ENCODE data around the gene RBM45.
"Not testable (repeated sequence)": the region's sequence is repeated elsewhere in the genome, so short reads cannot be mapped to it uniquely, and the experiment has no call there.

RBM45 gene

DNA sequence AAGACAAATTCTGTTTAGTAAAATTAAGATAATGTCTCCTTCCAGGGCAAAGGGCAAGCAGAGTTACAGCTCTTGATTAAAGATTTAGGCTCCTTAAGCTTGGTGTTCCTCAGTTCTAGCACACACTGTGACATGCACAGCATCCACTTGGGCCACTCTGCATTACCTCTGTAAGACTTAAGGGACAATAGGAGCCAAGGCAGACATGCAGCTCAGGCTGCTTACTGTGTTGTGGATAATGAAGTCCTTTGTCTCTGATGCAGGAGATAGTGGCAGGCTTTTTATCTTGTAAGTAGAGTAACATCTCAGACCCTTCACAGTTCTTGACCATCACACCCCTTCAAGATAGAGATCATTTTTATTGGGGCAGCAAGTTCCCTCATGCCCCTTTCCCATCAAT lies 31.2 kb downstream of the RBM45 start:
- Histone ChIP-seq H3K23ac (ENCODE audit: low read length) (no peak overlapping the region), H3K79me1 (ENCODE audit: low read length) (no peaks in the 10 kb centered on the region), H3K36me3 (ENCODE audit: control insufficient read depth, insufficient read depth, low read length) (no peaks in the 10 kb centered on the region), H2BK120ac (ENCODE audit: low read depth, low read length) (no peak overlapping the region), H2BK15ac (replicated peaks; ENCODE audit: low read depth) (no peak overlapping the region), H4K5ac (ENCODE audit: low read length) (no peak overlapping the region), H3K4me2 (ENCODE audit: low read length) (no peak overlapping the region), H3K56ac (ENCODE audit: low read length) (no peak overlapping the region), H3K27me3 (ENCODE audit: insufficient read depth, low read length, poor library complexity) (no peaks in the 10 kb centered on the region), H3K18ac (ENCODE audit: low read length) (no peak overlapping the region), H4K8ac (ENCODE audit: low read depth, low read length) (no peak overlapping the region), H3K4ac (ENCODE audit: low read depth, low read length) (no peak overlapping the region), H3K9ac (ENCODE audit: low read length) (no peak overlapping the region), H3K27ac (ENCODE audit: low read depth, low read length) (no peak overlapping the region), H3K4me3 (ENCODE audit: low read length) (no peak overlapping the region), H3K4me1 (ENCODE audit: control insufficient read depth, low read depth, low read length) (no peaks in the 10 kb centered on the region), H3K79me2 (ENCODE audit: control insufficient read depth, insufficient read depth, low read length) (no peaks in the 10 kb centered on the region), H2BK5ac (ENCODE audit: low read length) (no peak overlapping the region), H2AK5ac (ENCODE audit: low read length) (no peak overlapping the region)
- peak; percentile 54 for DNase-seq

DNA sequence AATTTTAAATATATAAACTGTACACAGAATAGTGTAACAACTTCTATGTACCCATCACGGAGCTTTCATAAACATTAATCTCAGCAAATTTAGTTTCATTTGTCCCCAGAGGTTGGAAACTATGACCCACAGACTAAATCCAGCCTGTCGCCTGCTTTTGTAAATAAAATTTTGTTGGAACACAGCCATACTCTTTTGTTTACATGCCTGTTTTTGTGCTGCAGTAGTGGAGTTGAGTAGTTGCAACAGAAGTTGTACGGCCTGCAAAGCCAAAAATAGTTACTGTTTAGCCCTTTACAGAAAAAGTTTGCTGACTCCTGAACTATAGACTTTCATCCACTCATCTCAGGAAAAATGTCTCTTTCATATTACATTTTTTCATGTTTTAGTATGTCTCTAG lies 39.8 kb downstream of the RBM45 start:
- Histone ChIP-seq H3K56ac (ENCODE audit: low read length) (no peak overlapping the region), H4K8ac (ENCODE audit: low read depth, low read length) (no peak overlapping the region), H2AK5ac (ENCODE audit: low read length) (no peak overlapping the region), H3K4me3 (ENCODE audit: low read length) (no peak overlapping the region), H3K23ac (ENCODE audit: low read length) (no peak overlapping the region), H3K27ac (ENCODE audit: low read depth, low read length) (no peak overlapping the region), H4K5ac (ENCODE audit: low read length) (no peak overlapping the region), H2BK5ac (ENCODE audit: low read length) (no peak overlapping the region), H3K9ac (ENCODE audit: low read length) (no peak overlapping the region), H3K36me3 (ENCODE audit: control insufficient read depth, insufficient read depth, low read length) (no peaks in the 10 kb centered on the region), H3K79me1 (ENCODE audit: low read length) (no peaks in the 10 kb centered on the region), H3K79me2 (ENCODE audit: control insufficient read depth, insufficient read depth, low read length) (no peaks in the 10 kb centered on the region), H3K27me3 (ENCODE audit: insufficient read depth, low read length, poor library complexity) (no peaks in the 10 kb centered on the region), H2BK15ac (replicated peaks; ENCODE audit: low read depth) (no peak overlapping the region), H3K4me2 (ENCODE audit: low read length) (no peak overlapping the region), H3K4ac (ENCODE audit: low read depth, low read length) (no peak overlapping the region), H3K18ac (ENCODE audit: low read length) (no peak overlapping the region), H2BK120ac (ENCODE audit: low read depth, low read length) (no peak overlapping the region), H3K4me1 (ENCODE audit: control insufficient read depth, low read depth, low read length) (no peaks in the 10 kb centered on the region)
- no peak for DNase-seq
- WGBS (ENCODE audit: extremely low coverage, insufficient coverage, low lambda C conversion rate): no CpG with 5 or more reads among the region's 3 CpGs

DNA sequence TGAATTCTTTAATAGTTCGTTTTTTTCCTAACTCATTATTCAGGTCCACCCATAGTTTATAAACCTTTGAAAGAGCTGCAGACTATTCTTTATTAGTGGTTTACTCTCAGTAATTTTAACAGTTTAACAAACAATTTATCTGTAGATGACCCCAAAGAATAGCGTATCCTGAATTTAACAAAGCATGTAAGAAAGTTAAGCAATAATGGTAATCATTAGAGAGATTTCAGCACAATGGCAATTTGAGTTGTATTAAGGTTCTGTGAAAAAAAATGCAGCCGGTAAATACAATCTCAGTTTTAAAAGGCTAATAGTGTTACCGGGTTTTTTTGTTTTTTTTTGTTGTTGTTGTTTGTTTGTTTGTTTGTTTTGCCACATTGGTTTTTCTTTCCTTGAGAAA lies 40.3 kb downstream of the RBM45 start:
- no peaks in the 10 kb centered on the region for H3K4me1 ChIP-seq (ENCODE audit: control insufficient read depth, low read depth, low read length)
- no peak overlapping the region for H4K8ac ChIP-seq (ENCODE audit: low read depth, low read length)
- H2BK15ac ChIP-seq (replicated peaks; ENCODE audit: low read depth): no peak overlapping the region
- H3K27ac ChIP-seq (ENCODE audit: low read depth, low read length): no peak overlapping the region
- H3K79me2 ChIP-seq (ENCODE audit: control insufficient read depth, insufficient read depth, low read length): no peaks in the 10 kb centered on the region
- H3K4ac ChIP-seq (ENCODE audit: low read depth, low read length): no peak overlapping the region
- DNase-seq: no peak
- no peak overlapping the region for H3K9ac ChIP-seq (ENCODE audit: low read length)
- H3K27me3 ChIP-seq (ENCODE audit: insufficient read depth, low read length, poor library complexity): no peaks in the 10 kb centered on the region
- no peak overlapping the region for H3K4me3 ChIP-seq (ENCODE audit: low read length)
- H3K4me2 ChIP-seq (ENCODE audit: low read length): no peak overlapping the region
- no peak overlapping the region for H3K18ac ChIP-seq (ENCODE audit: low read length)
- WGBS (ENCODE audit: extremely low coverage, insufficient coverage, low lambda C conversion rate): no CpG with 5 or more reads among the region's 4 CpGs
- no peak overlapping the region for H3K56ac ChIP-seq (ENCODE audit: low read length)
- H2BK5ac ChIP-seq (ENCODE audit: low read length): no peak overlapping the region
- no peak overlapping the region for H2BK120ac ChIP-seq (ENCODE audit: low read depth, low read length)
- H3K23ac ChIP-seq (ENCODE audit: low read length): no peak overlapping the region
- H3K79me1 ChIP-seq (ENCODE audit: low read length): no peaks in the 10 kb centered on the region
- no peak overlapping the region for H4K5ac ChIP-seq (ENCODE audit: low read length)
- no peak overlapping the region for H2AK5ac ChIP-seq (ENCODE audit: low read length)
- H3K36me3 ChIP-seq (ENCODE audit: control insufficient read depth, insufficient read depth, low read length): no peaks in the 10 kb centered on the region

DNA sequence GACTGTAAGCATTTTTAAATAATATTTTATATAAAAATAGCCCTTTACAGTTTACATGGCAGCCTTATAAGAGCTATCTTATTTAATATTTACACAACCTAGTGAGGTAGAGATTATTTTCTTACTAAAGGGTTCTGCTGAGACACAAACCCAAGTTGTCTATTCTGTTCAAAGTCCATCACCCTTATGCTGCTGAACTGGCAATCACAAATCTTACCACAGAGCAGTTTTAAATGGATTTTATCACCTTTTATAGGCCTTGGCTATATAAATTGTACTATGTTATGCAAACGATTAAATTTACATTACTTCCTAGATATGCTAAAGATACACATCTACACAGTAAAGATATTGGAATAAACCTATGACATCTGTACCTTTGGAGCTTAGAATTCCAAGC lies 40.7 kb downstream of the RBM45 start:
- no peaks in the 10 kb centered on the region for H3K36me3 ChIP-seq (ENCODE audit: control insufficient read depth, insufficient read depth, low read length)
- no peak overlapping the region for H3K56ac ChIP-seq (ENCODE audit: low read length)
- H2BK120ac ChIP-seq (ENCODE audit: low read depth, low read length): no peak overlapping the region
- H3K4ac ChIP-seq (ENCODE audit: low read depth, low read length): no peak overlapping the region
- no peak overlapping the region for H3K27ac ChIP-seq (ENCODE audit: low read depth, low read length)
- H4K8ac ChIP-seq (ENCODE audit: low read depth, low read length): no peak overlapping the region
- DNase-seq: no peak
- H3K4me2 ChIP-seq (ENCODE audit: low read length): no peak overlapping the region
- no peak overlapping the region for H3K23ac ChIP-seq (ENCODE audit: low read length)
- no peaks in the 10 kb centered on the region for H3K79me2 ChIP-seq (ENCODE audit: control insufficient read depth, insufficient read depth, low read length)
- no peak overlapping the region for H3K9ac ChIP-seq (ENCODE audit: low read length)
- H3K4me1 ChIP-seq (ENCODE audit: control insufficient read depth, low read depth, low read length): no peaks in the 10 kb centered on the region
- H3K27me3 ChIP-seq (ENCODE audit: insufficient read depth, low read length, poor library complexity): no peaks in the 10 kb centered on the region
- H2BK15ac ChIP-seq (replicated peaks; ENCODE audit: low read depth): no peak overlapping the region
- no peak overlapping the region for H2BK5ac ChIP-seq (ENCODE audit: low read length)
- H3K79me1 ChIP-seq (ENCODE audit: low read length): no peaks in the 10 kb centered on the region
- no peak overlapping the region for H4K5ac ChIP-seq (ENCODE audit: low read length)
- no peak overlapping the region for H3K18ac ChIP-seq (ENCODE audit: low read length)
- H2AK5ac ChIP-seq (ENCODE audit: low read length): no peak overlapping the region
- H3K4me3 ChIP-seq (ENCODE audit: low read length): no peak overlapping the region
- no CpG with 5 or more reads among the region's 1 CpG for WGBS (ENCODE audit: extremely low coverage, insufficient coverage, low lambda C conversion rate)

DNA sequence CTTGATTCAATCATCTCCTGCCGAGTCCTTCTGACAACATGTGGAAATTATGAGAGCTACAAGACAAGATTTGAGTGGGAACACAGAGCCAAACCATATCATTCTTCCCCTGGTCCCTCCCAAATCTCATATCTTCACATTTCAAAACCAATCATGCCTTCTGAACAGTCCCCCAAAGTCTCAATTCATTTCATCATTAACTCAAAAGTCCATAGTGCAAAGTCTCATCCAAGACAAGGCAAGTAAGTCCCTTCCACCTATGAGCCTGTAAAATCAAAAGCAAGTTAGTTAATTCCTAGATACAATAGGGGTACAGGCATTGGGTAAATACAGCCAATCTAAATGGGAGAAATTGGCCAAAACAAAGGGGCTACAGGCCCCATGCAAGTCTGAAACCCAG lies 41.6 kb downstream of the RBM45 start:
- H3K23ac ChIP-seq (ENCODE audit: low read length); H3K56ac ChIP-seq (ENCODE audit: low read length); H3K79me2 ChIP-seq (ENCODE audit: control insufficient read depth, insufficient read depth, low read length); H3K36me3 ChIP-seq (ENCODE audit: control insufficient read depth, insufficient read depth, low read length); DNase-seq; H2BK15ac ChIP-seq (replicated peaks; ENCODE audit: low read depth); H3K4me2 ChIP-seq (ENCODE audit: low read length); H3K4me1 ChIP-seq (ENCODE audit: control insufficient read depth, low read depth, low read length); H4K8ac ChIP-seq (ENCODE audit: low read depth, low read length); H3K27ac ChIP-seq (ENCODE audit: low read depth, low read length); H4K5ac ChIP-seq (ENCODE audit: low read length); H3K18ac ChIP-seq (ENCODE audit: low read length); H3K9ac ChIP-seq (ENCODE audit: low read length); H2BK5ac ChIP-seq (ENCODE audit: low read length); H2AK5ac ChIP-seq (ENCODE audit: low read length); H3K27me3 ChIP-seq (ENCODE audit: insufficient read depth, low read length, poor library complexity); H3K4ac ChIP-seq (ENCODE audit: low read depth, low read length); H3K79me1 ChIP-seq (ENCODE audit: low read length); H2BK120ac ChIP-seq (ENCODE audit: low read depth, low read length); H3K4me3 ChIP-seq (ENCODE audit: low read length): not testable (repeated sequence)
- no CpG with 5 or more reads among the region's 1 CpG for WGBS (ENCODE audit: extremely low coverage, insufficient coverage, low lambda C conversion rate)

DNA sequence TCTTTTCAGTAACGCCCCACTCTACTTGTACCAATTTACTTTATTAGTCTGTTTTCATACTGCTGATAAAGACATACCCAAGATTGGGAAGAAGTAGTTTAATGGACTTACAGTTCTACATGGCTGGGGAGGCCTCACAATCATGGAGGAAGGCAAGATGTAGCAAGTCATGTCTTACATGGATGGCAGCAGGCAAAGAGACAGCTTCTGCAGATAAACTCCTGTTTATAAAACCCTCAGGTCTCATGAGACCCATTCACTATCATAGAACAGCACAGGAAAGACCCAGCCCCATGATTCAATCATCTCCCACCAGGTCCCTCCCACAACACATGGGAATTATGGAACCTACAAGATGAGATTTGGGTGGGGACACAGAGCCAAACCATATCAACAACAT lies 43.3 kb downstream of the RBM45 start:
- H3K4me2 ChIP-seq (ENCODE audit: low read length): no peak overlapping the region
- H2AK5ac ChIP-seq (ENCODE audit: low read length): no peak overlapping the region
- no peaks in the 10 kb centered on the region for H3K27me3 ChIP-seq (ENCODE audit: insufficient read depth, low read length, poor library complexity)
- WGBS (ENCODE audit: extremely low coverage, insufficient coverage, low lambda C conversion rate): no CpG with 5 or more reads among the region's 1 CpG
- no peaks in the 10 kb centered on the region for H3K36me3 ChIP-seq (ENCODE audit: control insufficient read depth, insufficient read depth, low read length)
- H3K9ac ChIP-seq (ENCODE audit: low read length): no peak overlapping the region
- H3K18ac ChIP-seq (ENCODE audit: low read length): no peak overlapping the region
- H3K27ac ChIP-seq (ENCODE audit: low read depth, low read length): no peak overlapping the region
- no peaks in the 10 kb centered on the region for H3K4me1 ChIP-seq (ENCODE audit: control insufficient read depth, low read depth, low read length)
- no peak overlapping the region for H2BK15ac ChIP-seq (replicated peaks; ENCODE audit: low read depth)
- no peak overlapping the region for H3K4ac ChIP-seq (ENCODE audit: low read depth, low read length)
- no peaks in the 10 kb centered on the region for H3K79me2 ChIP-seq (ENCODE audit: control insufficient read depth, insufficient read depth, low read length)
- H3K4me3 ChIP-seq (ENCODE audit: low read length): no peak overlapping the region
- H3K23ac ChIP-seq (ENCODE audit: low read length): no peak overlapping the region
- H3K79me1 ChIP-seq (ENCODE audit: low read length): no peaks in the 10 kb centered on the region
- no peak for DNase-seq
- no peak overlapping the region for H2BK120ac ChIP-seq (ENCODE audit: low read depth, low read length)
- no peak overlapping the region for H4K8ac ChIP-seq (ENCODE audit: low read depth, low read length)
- H4K5ac ChIP-seq (ENCODE audit: low read length): no peak overlapping the region
- H3K56ac ChIP-seq (ENCODE audit: low read length): no peak overlapping the region
- H2BK5ac ChIP-seq (ENCODE audit: low read length): no peak overlapping the region

Measured in mesendoderm (in vitro differentiated cells).